Measurements from ENCODE around the gene STKLD1.
"Not testable (repeated sequence)": the region's sequence is repeated elsewhere in the genome, so short reads cannot be mapped to it uniquely, and the experiment has no call there.

The STKLD1 gene

GRCh38 chr9:133436681-133437080 lies 60.5 kb downstream of the STKLD1 start:
- no peak for DNase-seq (ENCODE audit: low read depth in 2 of 3, low spot score in 1 of 3)

- no peak for DNase-seq (ENCODE audit: low read depth in 2 of 3, low spot score in 1 of 3)
Measured at GRCh38 chr9:133437753-133438531, 61.8 kb downstream of the STKLD1 start.

GRCh38 chr9:133439337-133439736 lies 63.2 kb downstream of the STKLD1 start:
- DNase-seq (ENCODE audit: low read depth in 2 of 3, low spot score in 1 of 3) = no peak

GRCh38 chr9:133440874-133441273 lies 64.7 kb downstream of the STKLD1 start:
- DNase-seq (ENCODE audit: low read depth in 2 of 3, low spot score in 1 of 3) = no peak

- DNase-seq (ENCODE audit: low read depth in 2 of 3, low spot score in 1 of 3) = no peak
Measured at GRCh38 chr9:133441571-133441970, 65.4 kb downstream of the STKLD1 start.

- DNase-seq (ENCODE audit: low read depth in 2 of 3, low spot score in 1 of 3) = no peak
Measured at GRCh38 chr9:133443248-133443647, 67.1 kb downstream of the STKLD1 start.

- DNase-seq (ENCODE audit: low read depth in 2 of 3, low spot score in 1 of 3) = no peak
Measured at GRCh38 chr9:133443982-133444381, 67.8 kb downstream of the STKLD1 start.

GRCh38 chr9:133445293-133445969 lies 69.3 kb downstream of the STKLD1 start:
- no peak for DNase-seq (ENCODE audit: low read depth in 2 of 3, low spot score in 1 of 3)

GRCh38 chr9:133448487-133448972 lies 72.4 kb downstream of the STKLD1 start:
- DNase-seq (ENCODE audit: low read depth in 2 of 3, low spot score in 1 of 3) = no peak

- DNase-seq (ENCODE audit: low read depth in 2 of 3, low spot score in 1 of 3) = no peak
Measured at GRCh38 chr9:133449760-133450159, 73.6 kb downstream of the STKLD1 start.

- DNase-seq (ENCODE audit: low read depth in 2 of 3, low spot score in 1 of 3) = not testable (repeated sequence)
Measured at GRCh38 chr9:133451865-133452264, 75.7 kb downstream of the STKLD1 start.

GRCh38 chr9:133452562-133452961 lies 76.4 kb downstream of the STKLD1 start:
- DNase-seq (ENCODE audit: low read depth in 2 of 3, low spot score in 1 of 3) = no peak

GRCh38 chr9:133453651-133454050 lies 77.5 kb downstream of the STKLD1 start:
- no peak for DNase-seq (ENCODE audit: low read depth in 2 of 3, low spot score in 1 of 3)

GRCh38 chr9:133454325-133454724 lies 78.2 kb downstream of the STKLD1 start:
- DNase-seq (ENCODE audit: low read depth in 2 of 3, low spot score in 1 of 3) = no peak

- no peak for DNase-seq (ENCODE audit: low read depth in 2 of 3, low spot score in 1 of 3)
Measured at GRCh38 chr9:133454943-133455673, 78.9 kb downstream of the STKLD1 start.
